ENCODE data around the gene ADIPOQ.

ADIPOQ gene

GRCh38 chr3:186875708-186876107 is 33.2 kb downstream of the ADIPOQ start:
- H3K9me3 ChIP-seq (ENCODE audit: insufficient read depth, low read depth, low read length), result no peaks in the 10 kb centered on the region
- no peaks in the 10 kb centered on the region for H3K27me3 ChIP-seq (ENCODE audit: insufficient read depth, low read length)
- no peak overlapping the region for H2AFZ ChIP-seq (ENCODE audit: insufficient read depth, low read length, poor library complexity)
- H2AK5ac ChIP-seq (ENCODE audit: low read length), result no peak overlapping the region
- no peak overlapping the region for H4K91ac ChIP-seq (ENCODE audit: low read depth, low read length)
- no peak overlapping the region for H3K4me2 ChIP-seq (ENCODE audit: low read length)
- H2BK12ac ChIP-seq (ENCODE audit: low read length), result no peak overlapping the region
- H4K8ac ChIP-seq (ENCODE audit: low read depth, low read length), result no peak overlapping the region
- no peak overlapping the region for H2BK120ac ChIP-seq (ENCODE audit: insufficient read depth, low read length, poor library complexity)
- no peaks in the 10 kb centered on the region for H3K36me3 ChIP-seq (ENCODE audit: control insufficient read depth in 1 of 2, insufficient read depth in 2 of 2, low read length in 2 of 2)
- H3K27ac ChIP-seq (ENCODE audit: low read depth, low read length), result no peak overlapping the region
- no peaks in the 10 kb centered on the region for H3K4me1 ChIP-seq (ENCODE audit: control insufficient read depth in 1 of 2, insufficient read depth in 2 of 2, low read length in 2 of 2)
- H4K12ac ChIP-seq (ENCODE audit: low read depth, low read length), result no peak overlapping the region
- H2BK5ac ChIP-seq (ENCODE audit: low read depth, low read length, poor library complexity), result no peak overlapping the region
- no peak overlapping the region for H3K23ac ChIP-seq (ENCODE audit: low read length)
- H3K18ac ChIP-seq (ENCODE audit: low read length), result no peak overlapping the region
- no CpG with 5 or more reads among the region's 1 CpG for WGBS (ENCODE audit: extremely low coverage, insufficient coverage, insufficient read length)
- no peaks in the 10 kb centered on the region for H3K79me1 ChIP-seq (ENCODE audit: low read length)
- no peak overlapping the region for H3K4me3 ChIP-seq (ENCODE audit: low read depth, low read length)
- peak in 1 of 2 donors; percentile 37 for DNase-seq
- H3K4ac ChIP-seq (ENCODE audit: low read depth, low read length), result no peak overlapping the region
- H3K14ac ChIP-seq (ENCODE audit: low read length), result no peak overlapping the region
- no peaks in the 10 kb centered on the region for H3K79me2 ChIP-seq (ENCODE audit: control insufficient read depth, insufficient read depth, low read length, poor library complexity)
- H3K9ac ChIP-seq (ENCODE audit: low read length), result no peak overlapping the region

GRCh38 chr3:186879781-186880180 is 37.3 kb downstream of the ADIPOQ start:
- Histone ChIP-seq H2AK5ac (ENCODE audit: low read length) (no peak overlapping the region), H3K4me2 (ENCODE audit: low read length) (no peak overlapping the region), H3K4ac (ENCODE audit: low read depth, low read length) (no peak overlapping the region), H3K4me1 (ENCODE audit: control insufficient read depth in 1 of 2, insufficient read depth in 2 of 2, low read length in 2 of 2) (peaks cover 2% of the 10 kb centered on the region in 2 experiments), H4K91ac (ENCODE audit: low read depth, low read length) (no peak overlapping the region), H3K27ac (ENCODE audit: low read depth, low read length) (no peak overlapping the region), H2BK120ac (ENCODE audit: insufficient read depth, low read length, poor library complexity) (no peak overlapping the region), H3K27me3 (ENCODE audit: insufficient read depth, low read length) (no peaks in the 10 kb centered on the region), H3K4me3 (ENCODE audit: low read depth, low read length) (no peak overlapping the region), H3K23ac (ENCODE audit: low read length) (no peak overlapping the region), H3K9ac (ENCODE audit: low read length) (no peak overlapping the region), H2BK5ac (ENCODE audit: low read depth, low read length, poor library complexity) (no peak overlapping the region), H3K79me2 (ENCODE audit: control insufficient read depth, insufficient read depth, low read length, poor library complexity) (no peaks in the 10 kb centered on the region), H4K12ac (ENCODE audit: low read depth, low read length) (no peak overlapping the region), H2BK12ac (ENCODE audit: low read length) (no peak overlapping the region), H3K14ac (ENCODE audit: low read length) (no peak overlapping the region), H2AFZ (ENCODE audit: insufficient read depth, low read length, poor library complexity) (no peak overlapping the region), H3K18ac (ENCODE audit: low read length) (no peak overlapping the region), H3K9me3 (ENCODE audit: insufficient read depth, low read depth, low read length) (no peaks in the 10 kb centered on the region), H4K8ac (ENCODE audit: low read depth, low read length) (no peak overlapping the region), H3K79me1 (ENCODE audit: low read length) (peaks cover 2% of the 10 kb centered on the region), H3K36me3 (ENCODE audit: control insufficient read depth in 1 of 2, insufficient read depth in 2 of 2, low read length in 2 of 2) (no peaks in the 10 kb centered on the region)
- no CpG with 5 or more reads among the region's 1 CpG for WGBS (ENCODE audit: extremely low coverage, insufficient coverage, insufficient read length)
- DNase-seq, result no peak

GRCh38 chr3:186880406-186880805 is 37.9 kb downstream of the ADIPOQ start:
- no CpG with 5 or more reads among the region's 4 CpGs for WGBS (ENCODE audit: extremely low coverage, insufficient coverage, insufficient read length)
- Histone ChIP-seq H4K12ac (ENCODE audit: low read depth, low read length) (no peak overlapping the region), H3K27ac (ENCODE audit: low read depth, low read length) (no peak overlapping the region), H2AK5ac (ENCODE audit: low read length) (no peak overlapping the region), H3K4me2 (ENCODE audit: low read length) (no peak overlapping the region), H3K9me3 (ENCODE audit: insufficient read depth, low read depth, low read length) (no peaks in the 10 kb centered on the region), H3K4ac (ENCODE audit: low read depth, low read length) (no peak overlapping the region), H3K4me3 (ENCODE audit: low read depth, low read length) (no peak overlapping the region), H3K79me2 (ENCODE audit: control insufficient read depth, insufficient read depth, low read length, poor library complexity) (no peaks in the 10 kb centered on the region), H3K79me1 (ENCODE audit: low read length) (peaks cover 2% of the 10 kb centered on the region), H2BK5ac (ENCODE audit: low read depth, low read length, poor library complexity) (no peak overlapping the region), H3K36me3 (ENCODE audit: control insufficient read depth in 1 of 2, insufficient read depth in 2 of 2, low read length in 2 of 2) (no peaks in the 10 kb centered on the region), H2BK12ac (ENCODE audit: low read length) (no peak overlapping the region), H4K8ac (ENCODE audit: low read depth, low read length) (no peak overlapping the region), H3K23ac (ENCODE audit: low read length) (no peak overlapping the region), H3K9ac (ENCODE audit: low read length) (no peak overlapping the region), H3K4me1 (ENCODE audit: control insufficient read depth in 1 of 2, insufficient read depth in 2 of 2, low read length in 2 of 2) (peaks cover 2% of the 10 kb centered on the region in 2 experiments), H2BK120ac (ENCODE audit: insufficient read depth, low read length, poor library complexity) (no peak overlapping the region), H3K18ac (ENCODE audit: low read length) (no peak overlapping the region), H3K27me3 (ENCODE audit: insufficient read depth, low read length) (no peaks in the 10 kb centered on the region), H2AFZ (ENCODE audit: insufficient read depth, low read length, poor library complexity) (no peak overlapping the region), H4K91ac (ENCODE audit: low read depth, low read length) (no peak overlapping the region), H3K14ac (ENCODE audit: low read length) (no peak overlapping the region)
- DNase-seq, result no peak

GRCh38 chr3:186882150-186882524 is 39.6 kb downstream of the ADIPOQ start:
- Histone ChIP-seq H3K23ac (ENCODE audit: low read length) (no peak overlapping the region), H3K4me2 (ENCODE audit: low read length) (no peak overlapping the region), H2BK120ac (ENCODE audit: insufficient read depth, low read length, poor library complexity) (no peak overlapping the region), H3K9me3 (ENCODE audit: insufficient read depth, low read depth, low read length) (no peaks in the 10 kb centered on the region), H3K79me2 (ENCODE audit: control insufficient read depth, insufficient read depth, low read length, poor library complexity) (no peaks in the 10 kb centered on the region), H2BK12ac (ENCODE audit: low read length) (no peak overlapping the region), H2BK5ac (ENCODE audit: low read depth, low read length, poor library complexity) (no peak overlapping the region), H3K27ac (ENCODE audit: low read depth, low read length) (no peak overlapping the region), H3K27me3 (ENCODE audit: insufficient read depth, low read length) (no peaks in the 10 kb centered on the region), H3K4ac (ENCODE audit: low read depth, low read length) (no peak overlapping the region), H3K9ac (ENCODE audit: low read length) (no peak overlapping the region), H3K4me3 (ENCODE audit: low read depth, low read length) (no peak overlapping the region), H3K36me3 (ENCODE audit: control insufficient read depth in 1 of 2, insufficient read depth in 2 of 2, low read length in 2 of 2) (no peaks in the 10 kb centered on the region), H4K8ac (ENCODE audit: low read depth, low read length) (no peak overlapping the region), H2AK5ac (ENCODE audit: low read length) (no peak overlapping the region), H2AFZ (ENCODE audit: insufficient read depth, low read length, poor library complexity) (no peak overlapping the region), H3K4me1 (ENCODE audit: control insufficient read depth in 1 of 2, insufficient read depth in 2 of 2, low read length in 2 of 2) (peaks cover 4 to 8% of the 10 kb centered on the region in 2 experiments), H4K91ac (ENCODE audit: low read depth, low read length) (no peak overlapping the region), H3K79me1 (ENCODE audit: low read length) (peaks cover 2% of the 10 kb centered on the region), H4K12ac (ENCODE audit: low read depth, low read length) (no peak overlapping the region), H3K18ac (ENCODE audit: low read length) (no peak overlapping the region), H3K14ac (ENCODE audit: low read length) (no peak overlapping the region)
- DNase-seq, result peak in 1 of 2 donors; percentile 19
- no CpG with 5 or more reads among the region's 4 CpGs for WGBS (ENCODE audit: extremely low coverage, insufficient coverage, insufficient read length)
